EL (cell line): ENCODE data around the gene ST7.
"Not testable (repeated sequence)": the region's sequence is repeated elsewhere in the genome, so short reads cannot be mapped to it uniquely, and the experiment has no call there.

ENCODE experiments used
- DNase-seq: peaks from one replicate; pipeline ENCODE4 v3.0.0-alpha.2; 2016

The ST7 gene

DNA sequence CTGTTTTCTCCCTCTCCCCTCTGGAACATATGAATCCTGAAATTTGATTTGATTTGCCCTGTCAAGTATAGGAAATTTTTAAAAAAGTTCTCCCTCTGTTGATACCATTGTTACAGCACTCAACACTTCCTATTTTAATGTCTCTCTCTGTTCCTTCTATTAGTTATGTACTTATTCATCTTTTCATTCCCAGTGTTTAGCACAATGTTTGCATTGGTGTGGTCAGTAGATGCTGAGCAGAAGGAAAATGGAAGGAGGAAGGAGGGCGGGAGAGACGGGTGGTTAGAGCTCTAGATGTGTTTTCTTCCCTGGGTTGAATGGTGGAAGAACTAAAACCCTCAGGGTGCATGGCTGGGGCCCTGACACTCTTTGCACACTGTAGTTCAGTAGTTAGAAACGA, 290.1 kb downstream of the ST7 start:
- no peak for DNase-seq

DNA sequence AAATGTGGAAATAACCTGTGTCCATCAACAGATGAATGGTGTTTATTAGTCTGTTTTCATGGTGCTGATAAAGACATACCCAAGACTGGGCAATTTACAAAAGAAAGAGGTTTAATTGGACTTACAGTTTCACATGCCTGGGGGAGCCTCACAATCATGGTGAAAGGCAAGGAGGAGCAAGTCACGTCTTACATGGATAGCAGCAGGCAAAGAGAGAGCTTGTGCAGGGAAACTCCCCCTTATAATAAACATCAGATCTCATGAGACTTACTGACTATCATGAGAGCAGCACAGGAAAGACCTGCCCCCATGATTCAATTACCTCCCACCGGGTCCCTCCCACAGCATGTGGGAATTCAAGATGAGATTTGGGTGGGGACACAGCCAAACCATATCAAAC, 292.4 kb downstream of the ST7 start:
- DNase-seq, result not testable (repeated sequence)

- DNase-seq, result no peak
Measured at GRCh38 chr7:117247809-117248208, 294.5 kb downstream of the ST7 start.

DNA sequence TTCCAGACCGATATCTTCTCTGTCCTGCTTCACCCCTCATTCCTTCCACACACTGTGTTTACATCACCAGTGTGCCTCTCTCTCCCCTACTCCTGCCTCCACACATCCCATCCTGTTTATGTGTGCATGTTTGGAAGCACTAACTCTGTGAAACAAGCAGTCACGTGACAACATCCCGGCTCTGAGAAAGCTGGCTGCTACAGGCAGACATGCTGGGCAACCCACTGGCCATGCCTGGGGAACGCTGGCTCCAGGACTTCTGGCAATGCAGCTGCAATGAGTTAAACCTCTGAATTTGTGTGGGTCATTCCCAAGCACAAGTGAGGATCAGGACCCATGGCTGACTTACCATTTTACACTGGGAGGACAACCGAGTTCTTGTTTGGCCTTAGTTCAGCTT, 295.5 kb downstream of the ST7 start:
- no peak for DNase-seq

GRCh38 chr7:117249696-117250095, 296.4 kb downstream of the ST7 start:
- no peak for DNase-seq

- DNase-seq, result no peak
Measured at GRCh38 chr7:117250245-117250644, 296.9 kb downstream of the ST7 start.

DNA sequence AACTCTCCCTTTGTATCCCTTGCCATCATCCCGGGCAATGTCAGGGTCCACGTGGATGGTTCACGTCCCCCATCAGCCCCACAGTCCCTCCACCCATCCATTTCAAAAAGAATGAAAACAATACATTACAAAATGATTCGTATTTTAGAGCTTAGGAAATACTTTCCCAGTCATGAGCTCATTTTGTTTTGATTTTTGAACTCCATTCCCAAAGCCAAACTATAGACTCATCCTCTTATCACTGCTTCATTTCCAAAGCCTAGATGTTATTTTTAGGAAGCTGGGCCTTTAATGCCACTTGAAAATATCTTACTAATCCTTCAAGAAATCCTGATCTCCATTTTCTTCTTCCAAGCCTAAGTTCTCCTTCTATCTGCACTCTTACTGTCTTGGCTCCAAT, 297.5 kb downstream of the ST7 start:
- peak; percentile 28 for DNase-seq

GRCh38 chr7:117251687-117252086, 298.4 kb downstream of the ST7 start:
- DNase-seq, result peak; percentile 92

GRCh38 chr7:117259615-117260014, 306.3 kb downstream of the ST7 start:
- DNase-seq, result peak; percentile 77

DNA sequence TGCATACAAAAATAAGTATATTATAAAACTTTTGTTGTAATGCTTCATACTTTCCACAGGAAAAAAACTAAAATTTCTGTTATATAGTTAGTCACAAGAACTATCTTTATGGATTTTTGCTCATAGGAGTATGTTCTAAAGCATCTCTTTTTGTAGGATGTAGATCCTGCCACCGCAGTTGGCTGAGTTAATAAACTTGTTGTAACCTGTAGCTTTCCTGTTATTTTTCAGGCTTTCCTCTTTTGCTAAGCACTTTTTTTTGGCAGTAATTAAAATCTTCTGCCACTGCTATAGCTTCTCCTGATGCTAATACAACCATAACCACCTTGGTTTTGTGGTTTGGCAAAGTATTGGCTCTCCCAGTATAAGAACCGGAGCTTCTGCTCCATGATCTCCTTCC, 309.2 kb downstream of the ST7 start:
- DNase-seq, result no peak

DNA sequence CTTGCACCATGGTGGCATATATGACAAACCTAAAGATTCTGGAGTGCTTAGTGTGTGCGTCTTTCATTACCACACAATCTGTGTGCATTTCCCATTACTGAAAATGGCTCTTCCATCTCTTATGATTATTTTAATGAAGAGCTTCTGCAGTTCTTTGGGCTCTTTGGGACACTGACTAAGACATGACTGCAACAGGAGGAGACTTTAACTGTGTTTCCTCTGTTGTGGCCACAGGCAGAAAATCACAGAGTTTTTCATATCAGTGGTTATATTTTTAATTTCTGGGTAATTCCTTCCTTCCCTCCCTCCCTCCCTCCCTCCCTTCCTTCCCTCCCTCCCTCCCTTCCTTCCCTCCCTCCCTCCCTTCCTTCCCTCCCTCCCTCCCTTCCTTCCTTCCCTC, 311.4 kb downstream of the ST7 start:
- no peak for DNase-seq

DNA sequence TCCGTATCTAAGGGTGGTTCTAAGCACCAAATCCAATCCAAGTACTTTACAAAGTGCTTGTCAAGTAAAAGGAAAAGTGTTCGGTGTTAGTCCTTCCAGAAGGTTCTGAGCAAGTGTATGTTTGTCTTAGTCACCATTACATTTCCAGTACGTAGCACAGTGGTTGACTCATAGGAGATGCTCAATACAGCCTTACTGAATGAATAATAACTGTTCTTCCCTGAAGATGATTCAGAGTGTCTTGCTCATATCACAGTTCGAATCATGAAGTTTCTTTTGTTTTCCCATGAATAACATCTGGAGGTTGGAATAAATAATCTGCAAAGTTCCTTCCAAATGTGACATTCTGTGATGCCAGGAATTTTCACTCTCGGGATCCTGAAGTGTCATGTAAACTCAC, 316.1 kb downstream of the ST7 start:
- DNase-seq, result peak; percentile 90

DNA sequence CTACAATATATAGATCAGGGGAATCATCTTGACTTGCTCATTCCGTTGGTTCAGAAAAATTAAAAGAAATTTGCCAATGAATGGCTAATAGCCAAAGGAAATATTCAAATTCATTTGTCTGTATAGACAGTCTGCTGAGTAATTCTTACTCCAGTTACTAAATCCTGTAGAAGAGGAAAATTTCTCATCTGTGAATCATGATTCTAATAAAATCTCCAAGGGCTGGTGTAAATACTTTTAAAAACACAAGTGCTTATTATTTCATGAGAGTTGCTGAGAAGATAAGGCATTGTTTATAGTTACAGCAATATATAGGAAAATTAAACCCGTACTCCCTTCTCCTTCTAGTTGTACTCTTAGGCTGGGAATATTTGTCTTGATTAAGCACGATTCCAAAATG, 316.6 kb downstream of the ST7 start:
- DNase-seq, result peak; percentile 79

- peak; percentile 47 for DNase-seq
Measured at GRCh38 chr7:117270371-117270770, 317.1 kb downstream of the ST7 start.

- no peak for DNase-seq
Measured at GRCh38 chr7:117271566-117271965, 318.3 kb downstream of the ST7 start.

- DNase-seq, result no peak
Measured at GRCh38 chr7:117272017-117272759, 318.9 kb downstream of the ST7 start.

- DNase-seq, result no peak
Measured at GRCh38 chr7:117273325-117273724, 320.0 kb downstream of the ST7 start.

GRCh38 chr7:117273814-117274225, 320.5 kb downstream of the ST7 start:
- DNase-seq, result no peak

GRCh38 chr7:117274951-117275350, 321.6 kb downstream of the ST7 start:
- DNase-seq, result no peak

GRCh38 chr7:117277576-117277975, 324.3 kb downstream of the ST7 start:
- DNase-seq, result no peak

DNA sequence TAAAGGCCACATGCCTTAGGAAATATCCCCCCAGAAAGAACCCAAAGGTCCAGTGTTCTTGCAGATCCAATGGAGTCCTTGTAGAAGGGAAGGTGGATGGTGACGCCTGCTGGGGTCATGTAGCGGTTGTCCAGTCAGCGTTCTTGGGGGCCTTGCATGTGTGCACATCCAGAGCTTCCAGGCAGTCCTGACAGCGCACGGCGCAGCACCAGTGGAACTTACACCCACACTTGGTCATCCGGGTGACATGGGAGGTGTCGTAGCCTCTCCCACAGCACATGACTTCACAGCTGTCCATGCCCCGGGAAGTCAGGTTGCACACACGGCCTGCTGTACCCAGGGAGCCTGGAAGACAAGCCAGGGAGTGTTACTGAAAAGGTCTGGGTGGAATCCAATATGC, 324.7 kb downstream of the ST7 start:
- DNase-seq, result no peak

- DNase-seq, result no peak
Measured at GRCh38 chr7:117279203-117279602, 325.9 kb downstream of the ST7 start.
